ENCODE measurements around the gene MAPK1IP1L.
"Not testable (repeated sequence)": the region's sequence is repeated elsewhere in the genome, so short reads cannot be mapped to it uniquely, and the experiment has no call there.

Gene MAPK1IP1L

DNA sequence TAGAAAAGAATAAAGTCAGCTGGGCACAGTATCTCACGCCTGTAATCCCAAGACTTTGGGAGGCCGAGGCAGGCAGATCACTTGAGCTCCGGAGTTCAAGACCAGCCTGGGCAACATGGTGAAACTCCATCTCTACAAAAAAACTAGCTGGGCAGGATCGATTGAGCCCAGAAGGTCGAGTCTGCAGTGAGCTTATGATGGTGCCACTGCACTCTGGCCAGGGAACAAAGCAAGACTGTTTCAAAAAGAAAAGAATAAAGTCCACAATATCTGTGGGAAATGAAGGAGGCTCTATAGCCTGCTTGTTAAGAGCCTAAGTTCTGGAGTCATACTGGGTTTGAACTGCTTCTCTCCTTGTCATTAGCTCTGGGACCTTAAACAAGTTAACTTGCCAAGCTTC lies 7.9 kb downstream of the MAPK1IP1L start:
- no peak overlapping the region for H3K4me3 Mint-ChIP-seq
- H3K36me3 Mint-ChIP-seq (ENCODE audit: low read depth), result peaks cover 96% of the 10 kb centered on the region
- H3K4me1 Mint-ChIP-seq, result peaks cover 3% of the 10 kb centered on the region
- no peak for DNase-seq
- H3K27me3 Mint-ChIP-seq (ENCODE audit: low read depth, poor library complexity), result no peaks in the 10 kb centered on the region
- H3K9me3 Mint-ChIP-seq, result peaks cover 30% of the 10 kb centered on the region
- no peak for TF ChIP-seq CTCF (IDR thresholded peaks at IDR 0.05)
- H3K27ac Mint-ChIP-seq, result no peak overlapping the region

- DNase-seq, result no peak
- TF ChIP-seq CTCF (IDR thresholded peaks at IDR 0.05), result no peak
- H3K4me1 Mint-ChIP-seq, result no peaks in the 10 kb centered on the region
- H3K27ac Mint-ChIP-seq, result no peak overlapping the region
- no peaks in the 10 kb centered on the region for H3K27me3 Mint-ChIP-seq (ENCODE audit: low read depth, poor library complexity)
- H3K36me3 Mint-ChIP-seq (ENCODE audit: low read depth), result peaks cover 94% of the 10 kb centered on the region
- no peak overlapping the region for H3K4me3 Mint-ChIP-seq
- peaks cover 9% of the 10 kb centered on the region for H3K9me3 Mint-ChIP-seq
These were observed 11.3 kb downstream of the MAPK1IP1L start for GRCh38 chr14:55062517-55063351.

- H3K9me3 Mint-ChIP-seq; H3K27ac Mint-ChIP-seq; H3K27me3 Mint-ChIP-seq (ENCODE audit: low read depth, poor library complexity); H3K4me3 Mint-ChIP-seq; DNase-seq; H3K4me1 Mint-ChIP-seq: not testable (repeated sequence)
- peaks cover 75% of the 10 kb centered on the region for H3K36me3 Mint-ChIP-seq (ENCODE audit: low read depth)
These were observed 13.4 kb downstream of the MAPK1IP1L start for GRCh38 chr14:55064896-55065295.

GRCh38 chr14:55065411-55065810 lies 14.0 kb downstream of the MAPK1IP1L start:
- H3K4me3 Mint-ChIP-seq, result no peak overlapping the region
- H3K27ac Mint-ChIP-seq, result peak overlapping the region; percentile 42
- DNase-seq, result no peak
- no peaks in the 10 kb centered on the region for H3K9me3 Mint-ChIP-seq
- TF ChIP-seq CTCF (IDR thresholded peaks at IDR 0.05), result no peak
- no peaks in the 10 kb centered on the region for H3K27me3 Mint-ChIP-seq (ENCODE audit: low read depth, poor library complexity)
- H3K36me3 Mint-ChIP-seq (ENCODE audit: low read depth), result peaks cover 71% of the 10 kb centered on the region
- H3K4me1 Mint-ChIP-seq, result no peaks in the 10 kb centered on the region

- H3K36me3 Mint-ChIP-seq (ENCODE audit: low read depth), result peaks cover 63% of the 10 kb centered on the region
- TF ChIP-seq CTCF (IDR thresholded peaks at IDR 0.05), result no peak
- no peaks in the 10 kb centered on the region for H3K9me3 Mint-ChIP-seq
- H3K4me3 Mint-ChIP-seq, result no peak overlapping the region
- peak overlapping the region; percentile 50 for H3K27ac Mint-ChIP-seq
- no peaks in the 10 kb centered on the region for H3K27me3 Mint-ChIP-seq (ENCODE audit: low read depth, poor library complexity)
- H3K4me1 Mint-ChIP-seq, result peaks cover 5% of the 10 kb centered on the region
- DNase-seq, result no peak
These were observed 14.8 kb downstream of the MAPK1IP1L start for GRCh38 chr14:55066223-55066622.

DNA sequence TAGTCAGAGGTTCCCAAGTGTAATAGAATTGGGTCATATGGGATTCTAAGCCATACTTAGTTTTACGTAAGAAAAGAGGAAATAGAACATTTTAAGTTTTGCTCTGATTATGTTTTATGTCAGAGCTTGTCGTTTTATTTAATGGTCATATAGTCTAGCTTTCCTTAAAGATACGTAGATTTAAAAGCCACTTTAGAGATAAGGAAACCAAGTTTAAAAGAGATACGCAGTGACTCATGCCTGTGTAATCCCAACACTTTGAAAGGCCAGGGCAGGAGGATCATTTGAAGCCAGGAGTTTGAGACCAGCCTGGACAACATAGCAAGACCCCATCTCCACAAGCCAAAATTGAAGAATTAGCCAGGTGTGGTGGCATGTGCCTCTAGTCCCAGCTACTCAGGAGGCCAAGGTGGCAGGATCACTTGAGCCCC lies 19.5 kb downstream of the MAPK1IP1L start:
- H3K27me3 Mint-ChIP-seq (ENCODE audit: low read depth, poor library complexity), result peaks cover 3% of the 10 kb centered on the region
- H3K9me3 Mint-ChIP-seq, result no peaks in the 10 kb centered on the region
- H3K27ac Mint-ChIP-seq, result peak overlapping the region; percentile 45
- peaks cover 37% of the 10 kb centered on the region for H3K4me1 Mint-ChIP-seq
- TF ChIP-seq CTCF (IDR thresholded peaks at IDR 0.05), result no peak
- no peak overlapping the region for H3K4me3 Mint-ChIP-seq
- peaks cover 19% of the 10 kb centered on the region for H3K36me3 Mint-ChIP-seq (ENCODE audit: low read depth)
- DNase-seq, result no peak

All from nephron progenitor cell (in vitro differentiated cells).